Neural progenitor cell (in vitro differentiated cells): ENCODE results near the gene DLG2.

Experiments used
- CTCF ChIP-seq: fragments of 200-600 bp; sonication (generic); IDR thresholded peaks from 2 replicates; pipeline ENCODE4 v1.5.1; 2017; ENCODE audit warnings: antibody characterized with exemption, mild to moderate bottlenecking
- EZH2phosphoT487 ChIP-seq: fragments of 200-600 bp; sonication (generic); IDR thresholded peaks from 2 replicates; pipeline ENCODE4 v1.6.1; 2017; ENCODE audit warnings: antibody characterized with exemption

- TF ChIP-seq CTCF (peak; percentile 62), EZH2phosphoT487 (no peak)
Measured at GRCh38 chr11:84390441-84391078, 1236.6 kb downstream of the DLG2 start.
